Measurements from ENCODE around the gene GHR.

Gene GHR

GRCh38 chr5:42701351-42702059 lies 278.3 kb downstream of the GHR start:
- H3K4me2 ChIP-seq (ENCODE audit: low read length), result no peak overlapping the region
- no peak overlapping the region for H3K4me3 ChIP-seq (ENCODE audit: low read depth, low read length, poor library complexity, severe bottlenecking)
- no peaks in the 10 kb centered on the region; the same call in 1 of the 2 replicates for H3K79me2 ChIP-seq (ENCODE audit: insufficient read depth, low read length)
- TF ChIP-seq, protein P1, sequence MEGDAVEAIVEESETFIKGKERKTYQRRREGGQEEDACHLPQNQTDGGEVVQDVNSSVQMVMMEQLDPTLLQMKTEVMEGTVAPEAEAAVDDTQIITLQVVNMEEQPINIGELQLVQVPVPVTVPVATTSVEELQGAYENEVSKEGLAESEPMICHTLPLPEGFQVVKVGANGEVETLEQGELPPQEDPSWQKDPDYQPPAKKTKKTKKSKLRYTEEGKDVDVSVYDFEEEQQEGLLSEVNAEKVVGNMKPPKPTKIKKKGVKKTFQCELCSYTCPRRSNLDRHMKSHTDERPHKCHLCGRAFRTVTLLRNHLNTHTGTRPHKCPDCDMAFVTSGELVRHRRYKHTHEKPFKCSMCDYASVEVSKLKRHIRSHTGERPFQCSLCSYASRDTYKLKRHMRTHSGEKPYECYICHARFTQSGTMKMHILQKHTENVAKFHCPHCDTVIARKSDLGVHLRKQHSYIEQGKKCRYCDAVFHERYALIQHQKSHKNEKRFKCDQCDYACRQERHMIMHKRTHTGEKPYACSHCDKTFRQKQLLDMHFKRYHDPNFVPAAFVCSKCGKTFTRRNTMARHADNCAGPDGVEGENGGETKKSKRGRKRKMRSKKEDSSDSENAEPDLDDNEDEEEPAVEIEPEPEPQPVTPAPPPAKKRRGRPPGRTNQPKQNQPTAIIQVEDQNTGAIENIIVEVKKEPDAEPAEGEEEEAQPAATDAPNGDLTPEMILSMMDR (IDR thresholded peaks at IDR 0.05; ENCODE audit: low read length), result no peak
- no peak for TF ChIP-seq EZH2 (IDR thresholded peaks at IDR 0.05; ENCODE audit: borderline replicate concordance, low read length)
- H3K27me3 ChIP-seq (ENCODE audit: insufficient read depth, low read length), result no peaks in the 10 kb centered on the region
- H3K4me1 ChIP-seq (ENCODE audit: insufficient read depth, low read length, severe bottlenecking), result no peaks in the 10 kb centered on the region
- no peak overlapping the region for H3K27ac ChIP-seq (ENCODE audit: low read depth, low read length, poor library complexity, severe bottlenecking)
- no peaks in the 10 kb centered on the region for H3K9me3 ChIP-seq (ENCODE audit: low read length)
- H3K36me3 ChIP-seq (ENCODE audit: insufficient read depth, low read length), result no peaks in the 10 kb centered on the region
- no peak overlapping the region for H3K9ac ChIP-seq (ENCODE audit: low read length)
- no peaks in the 10 kb centered on the region for H4K20me1 ChIP-seq (ENCODE audit: insufficient read depth, low read length)
- no peaks in the 10 kb centered on the region for H3K9me2 ChIP-seq (ENCODE audit: low read depth, low read length)
- no peaks in the 10 kb centered on the region for H3F3A ChIP-seq (ENCODE audit: insufficient read depth, low read length)
- no peak overlapping the region for H2AFZ ChIP-seq (ENCODE audit: low read length)

DNA sequence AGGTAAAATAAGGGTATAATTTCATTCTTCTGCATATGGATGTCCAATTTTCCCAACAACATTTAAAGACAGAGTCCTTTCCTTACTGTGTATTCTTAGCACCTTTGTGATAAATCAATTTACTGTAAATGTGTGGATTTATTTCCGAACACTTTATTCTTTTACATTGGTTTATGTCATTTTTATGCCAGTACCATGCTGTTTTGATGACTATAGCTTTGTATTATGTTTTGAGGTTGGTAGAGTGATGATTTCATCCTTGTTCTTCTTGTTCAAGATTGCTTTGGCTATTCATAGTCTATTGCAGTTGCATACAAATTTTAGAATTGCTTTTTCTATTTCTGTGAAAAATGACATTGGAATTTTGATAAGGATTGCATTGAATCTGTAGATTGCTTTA lies 280.0 kb downstream of the GHR start:
- Histone ChIP-seq H3K9ac (ENCODE audit: low read length) (no peak overlapping the region), H3K4me3 (ENCODE audit: low read depth, low read length, poor library complexity, severe bottlenecking) (no peak overlapping the region), H2AFZ (ENCODE audit: low read length) (no peak overlapping the region), H3K9me3 (ENCODE audit: low read length) (no peaks in the 10 kb centered on the region), H3F3A (ENCODE audit: insufficient read depth, low read length) (no peaks in the 10 kb centered on the region), H3K4me2 (ENCODE audit: low read length) (no peak overlapping the region), H4K20me1 (ENCODE audit: insufficient read depth, low read length) (no peaks in the 10 kb centered on the region), H3K9me2 (ENCODE audit: low read depth, low read length) (no peaks in the 10 kb centered on the region), H3K4me1 (ENCODE audit: insufficient read depth, low read length, severe bottlenecking) (no peaks in the 10 kb centered on the region), H3K27ac (ENCODE audit: low read depth, low read length, poor library complexity, severe bottlenecking) (no peak overlapping the region), H3K36me3 (ENCODE audit: insufficient read depth, low read length) (no peaks in the 10 kb centered on the region), H3K27me3 (ENCODE audit: insufficient read depth, low read length) (no peaks in the 10 kb centered on the region), H3K79me2 (ENCODE audit: insufficient read depth, low read length) (no peaks in the 10 kb centered on the region; the same call in 1 of the 2 replicates)
- no peak for TF ChIP-seq EZH2 (IDR thresholded peaks at IDR 0.05; ENCODE audit: borderline replicate concordance, low read length)
- TF ChIP-seq, protein P1 (IDR thresholded peaks at IDR 0.05; ENCODE audit: low read length), result no peak

- Histone ChIP-seq H3F3A (ENCODE audit: insufficient read depth, low read length) (no peaks in the 10 kb centered on the region), H3K79me2 (ENCODE audit: insufficient read depth, low read length) (no peaks in the 10 kb centered on the region), H3K4me3 (ENCODE audit: low read depth, low read length, poor library complexity, severe bottlenecking) (no peak overlapping the region), H3K36me3 (ENCODE audit: insufficient read depth, low read length) (no peaks in the 10 kb centered on the region), H3K9me3 (ENCODE audit: low read length) (no peaks in the 10 kb centered on the region), H2AFZ (ENCODE audit: low read length) (no peak overlapping the region), H3K27ac (ENCODE audit: low read depth, low read length, poor library complexity, severe bottlenecking) (no peak overlapping the region), H4K20me1 (ENCODE audit: insufficient read depth, low read length) (no peaks in the 10 kb centered on the region), H3K9ac (ENCODE audit: low read length) (no peak overlapping the region), H3K9me2 (ENCODE audit: low read depth, low read length) (no peaks in the 10 kb centered on the region), H3K4me2 (ENCODE audit: low read length) (no peak overlapping the region), H3K4me1 (ENCODE audit: insufficient read depth, low read length, severe bottlenecking) (peaks cover 18% of the 10 kb centered on the region), H3K27me3 (ENCODE audit: insufficient read depth, low read length) (no peaks in the 10 kb centered on the region)
- TF ChIP-seq EZH2 (IDR thresholded peaks at IDR 0.05; ENCODE audit: borderline replicate concordance, low read length), result no peak
- TF ChIP-seq, protein P1 (IDR thresholded peaks at IDR 0.05; ENCODE audit: low read length), result no peak
Measured at GRCh38 chr5:42715785-42716184, 292.5 kb downstream of the GHR start.
